TTC549 (cell line): ENCODE results near the gene PIP5K1A.

ENCODE experiments used
- FAIRE-seq: peaks from 2 replicates; lab custom pipeline; 2012; peaks lifted over from hg19 to GRCh38; lab: Jason Lieb, UNC

The PIP5K1A gene

DNA sequence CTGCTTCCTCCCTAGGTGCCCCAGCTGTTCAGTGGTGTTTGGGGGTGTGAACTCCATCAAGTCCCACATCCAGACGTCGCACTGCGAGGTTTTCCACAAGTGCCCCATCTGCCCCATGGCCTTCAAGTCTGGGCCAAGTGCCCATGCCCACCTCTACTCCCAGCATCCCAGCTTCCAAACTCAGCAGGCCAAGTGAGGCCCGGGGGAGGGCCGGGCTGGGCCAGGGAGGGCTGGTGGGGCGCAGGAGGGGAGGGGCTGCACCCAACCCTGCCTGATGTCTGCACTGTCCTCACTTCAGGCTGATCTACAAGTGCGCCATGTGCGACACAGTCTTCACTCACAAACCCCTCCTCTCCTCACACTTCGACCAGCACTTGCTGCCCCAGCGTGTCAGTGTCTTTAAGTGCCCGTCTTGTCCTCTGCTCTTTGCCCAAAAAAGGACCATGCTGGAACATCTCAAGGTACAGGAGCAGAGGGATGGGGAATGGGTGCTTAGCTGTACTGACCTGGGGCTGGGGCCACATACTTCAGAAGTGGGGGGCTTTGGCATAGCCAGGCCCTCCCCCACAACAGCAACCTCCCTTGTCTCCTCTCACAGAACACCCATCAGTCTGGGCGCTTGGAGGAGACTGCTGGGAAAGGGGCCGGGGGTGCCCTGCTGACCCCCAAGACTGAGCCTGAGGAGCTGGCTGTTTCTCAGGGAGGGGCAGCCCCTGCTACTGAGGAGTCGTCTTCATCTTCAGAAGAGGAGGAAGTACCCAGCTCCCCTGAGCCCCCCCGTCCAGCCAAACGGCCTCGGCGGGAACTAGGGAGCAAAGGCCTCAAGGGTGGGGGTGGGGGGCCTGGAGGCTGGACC, 91.0 kb downstream of the PIP5K1A start:
- FAIRE-seq: no peak

GRCh38 chr1:151289991-151290708, 91.8 kb downstream of the PIP5K1A start:
- FAIRE-seq: no peak

GRCh38 chr1:151290709-151291303, 92.5 kb downstream of the PIP5K1A start:
- no peak for FAIRE-seq

DNA sequence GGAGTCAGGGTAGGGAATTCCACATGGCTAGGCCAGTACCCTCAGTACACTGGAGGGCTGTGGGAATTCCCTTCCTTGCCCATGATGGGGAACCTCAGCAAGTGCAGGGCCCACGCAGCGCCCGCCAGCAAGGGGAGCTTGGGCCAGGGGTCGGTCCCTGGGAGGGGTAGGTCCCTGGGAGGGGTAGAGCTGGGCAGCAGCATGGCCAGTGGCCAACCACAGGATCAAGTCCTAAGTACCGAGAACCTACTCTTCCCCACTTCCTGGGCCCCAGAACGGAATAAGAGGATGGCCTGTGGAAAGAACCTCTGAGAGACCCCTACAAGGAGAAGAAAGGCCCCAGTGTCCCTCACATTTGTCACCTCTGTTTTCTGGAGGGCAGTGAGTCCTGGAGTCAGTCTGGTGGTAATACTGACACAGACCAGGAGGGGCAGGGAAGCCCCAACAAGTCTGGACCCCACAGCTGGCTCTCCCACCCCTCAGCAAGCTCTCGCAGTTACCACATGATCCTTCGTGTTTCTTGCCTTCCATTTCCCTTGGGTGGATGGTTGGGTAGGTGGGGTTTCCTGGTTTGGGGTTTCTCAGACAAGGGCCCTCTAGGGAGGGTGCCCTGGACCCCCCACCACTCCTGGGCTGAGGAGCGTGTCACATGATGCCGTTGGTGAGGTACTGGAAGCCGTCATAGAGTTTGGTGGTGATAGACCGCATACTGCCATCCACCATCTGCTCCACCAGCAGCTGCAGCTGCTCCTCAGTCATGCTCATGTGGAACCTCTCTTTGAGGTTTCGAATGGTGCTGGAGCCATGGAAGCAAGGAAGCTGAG, 94.1 kb downstream of the PIP5K1A start:
- FAIRE-seq: no peak

GRCh38 chr1:151293093-151293492, 94.7 kb downstream of the PIP5K1A start:
- no peak for FAIRE-seq

DNA sequence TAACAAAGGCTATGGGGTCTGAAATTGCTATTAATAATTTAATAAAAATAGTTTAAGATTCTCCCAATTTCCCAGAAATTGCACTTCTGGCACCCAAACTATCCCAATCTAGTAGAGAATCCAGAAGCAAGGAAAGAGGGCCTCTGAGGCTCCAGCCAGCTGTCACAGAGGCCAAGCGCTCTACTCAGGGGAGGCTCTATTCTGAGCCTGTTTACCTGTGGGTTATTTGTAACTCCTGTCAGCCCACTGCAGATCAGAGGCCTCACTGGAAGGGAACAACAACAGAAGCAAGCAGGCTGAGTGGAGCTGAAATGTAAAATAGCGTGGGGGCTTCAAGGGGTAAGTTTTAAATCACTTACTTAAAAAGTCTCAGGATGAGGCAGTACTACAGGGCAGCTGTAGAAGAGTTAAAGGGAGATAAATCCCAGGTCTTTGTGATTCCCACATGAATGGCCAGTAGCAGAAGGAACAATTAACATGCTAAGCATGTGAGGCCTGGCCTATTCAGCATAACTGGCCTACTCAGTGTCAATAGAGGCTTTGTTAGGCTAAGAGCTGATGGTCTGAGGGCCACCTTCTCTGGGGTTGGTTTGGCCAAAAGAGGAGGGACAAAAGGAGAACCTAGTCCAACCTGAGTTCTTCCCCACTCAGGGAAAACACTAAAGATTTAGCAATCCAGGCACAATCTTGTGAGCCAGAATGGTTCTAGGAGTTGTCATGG, 96.5 kb downstream of the PIP5K1A start:
- FAIRE-seq: no peak
